ENCODE results near the gene SYT2. TPM values are rescaled to one million over a fixed set of nuclear protein-coding genes. Genes with fewer than 3 reads are reported as not detected.
A peak's percentile ranks its signal among the peaks of the same experiment; 100 is the strongest.
"Not testable (repeated sequence)": the region's sequence is repeated elsewhere in the genome, so short reads cannot be mapped to it uniquely, and the experiment has no call there.

The SYT2 gene
- total and polyA plus RNA-seq, 12 donors = under 0.01 to 0.07 (median 0.02) TPM; not detected in 9

DNA sequence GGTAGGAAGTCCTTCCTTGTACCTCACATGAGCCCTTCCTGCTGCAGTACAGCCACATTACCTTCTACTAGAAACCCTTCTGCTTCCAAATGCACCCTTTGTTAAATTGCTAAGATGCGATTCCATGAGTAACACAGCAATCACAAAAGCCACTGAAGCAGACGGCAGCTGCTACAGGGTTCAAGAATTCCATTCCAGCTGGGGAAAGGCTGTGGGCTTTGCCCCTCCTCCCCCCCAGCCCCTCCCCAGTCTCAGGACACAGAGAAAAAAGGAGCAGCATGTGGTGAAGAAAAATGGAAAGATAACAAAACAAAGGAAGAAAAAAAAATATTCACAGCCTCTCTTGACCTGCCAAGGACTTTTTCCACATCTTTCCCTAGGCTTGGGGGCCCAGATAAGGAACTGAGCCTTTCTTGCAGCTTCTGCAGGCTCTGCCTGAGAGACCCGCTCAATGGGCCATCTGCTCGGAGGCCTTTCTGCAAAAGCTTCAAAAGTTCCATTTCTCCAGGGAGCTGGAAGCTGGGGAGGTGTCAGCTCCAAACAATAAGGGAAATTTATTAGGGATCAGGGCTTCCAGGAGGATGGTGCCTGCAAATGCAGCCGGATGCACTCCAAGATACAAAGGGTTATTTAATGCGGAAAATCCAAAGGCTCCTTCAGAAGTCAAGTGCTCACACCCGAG is 72.1 kb downstream of the SYT2 start:
- intact Hi-C loops (cut with DNase I) = no loop called here
- Histone ChIP-seq H3K27ac (no peak overlapping the region), H3K4me3 (no peak overlapping the region), H3K27me3 (peaks cover 5 to 100% (median 44%) of the 10 kb centered on the region in 7 donors), H3K4me1 (peaks cover 0 to 21% (median 9%) of the 10 kb centered on the region in 9 donors), H3K36me3 (no peaks in the 10 kb centered on the region), H3K9me3 (no peaks in the 10 kb centered on the region)
- WGBS, 2 donors = 65 to 76% methylated on average over 7 of the region's 7 CpGs
- ATAC-seq (no peak), DNase-seq (no peak)
- TF ChIP-seq, protein P1, sequence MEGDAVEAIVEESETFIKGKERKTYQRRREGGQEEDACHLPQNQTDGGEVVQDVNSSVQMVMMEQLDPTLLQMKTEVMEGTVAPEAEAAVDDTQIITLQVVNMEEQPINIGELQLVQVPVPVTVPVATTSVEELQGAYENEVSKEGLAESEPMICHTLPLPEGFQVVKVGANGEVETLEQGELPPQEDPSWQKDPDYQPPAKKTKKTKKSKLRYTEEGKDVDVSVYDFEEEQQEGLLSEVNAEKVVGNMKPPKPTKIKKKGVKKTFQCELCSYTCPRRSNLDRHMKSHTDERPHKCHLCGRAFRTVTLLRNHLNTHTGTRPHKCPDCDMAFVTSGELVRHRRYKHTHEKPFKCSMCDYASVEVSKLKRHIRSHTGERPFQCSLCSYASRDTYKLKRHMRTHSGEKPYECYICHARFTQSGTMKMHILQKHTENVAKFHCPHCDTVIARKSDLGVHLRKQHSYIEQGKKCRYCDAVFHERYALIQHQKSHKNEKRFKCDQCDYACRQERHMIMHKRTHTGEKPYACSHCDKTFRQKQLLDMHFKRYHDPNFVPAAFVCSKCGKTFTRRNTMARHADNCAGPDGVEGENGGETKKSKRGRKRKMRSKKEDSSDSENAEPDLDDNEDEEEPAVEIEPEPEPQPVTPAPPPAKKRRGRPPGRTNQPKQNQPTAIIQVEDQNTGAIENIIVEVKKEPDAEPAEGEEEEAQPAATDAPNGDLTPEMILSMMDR (IDR thresholded peaks at IDR 0.05) = no peak

DNA sequence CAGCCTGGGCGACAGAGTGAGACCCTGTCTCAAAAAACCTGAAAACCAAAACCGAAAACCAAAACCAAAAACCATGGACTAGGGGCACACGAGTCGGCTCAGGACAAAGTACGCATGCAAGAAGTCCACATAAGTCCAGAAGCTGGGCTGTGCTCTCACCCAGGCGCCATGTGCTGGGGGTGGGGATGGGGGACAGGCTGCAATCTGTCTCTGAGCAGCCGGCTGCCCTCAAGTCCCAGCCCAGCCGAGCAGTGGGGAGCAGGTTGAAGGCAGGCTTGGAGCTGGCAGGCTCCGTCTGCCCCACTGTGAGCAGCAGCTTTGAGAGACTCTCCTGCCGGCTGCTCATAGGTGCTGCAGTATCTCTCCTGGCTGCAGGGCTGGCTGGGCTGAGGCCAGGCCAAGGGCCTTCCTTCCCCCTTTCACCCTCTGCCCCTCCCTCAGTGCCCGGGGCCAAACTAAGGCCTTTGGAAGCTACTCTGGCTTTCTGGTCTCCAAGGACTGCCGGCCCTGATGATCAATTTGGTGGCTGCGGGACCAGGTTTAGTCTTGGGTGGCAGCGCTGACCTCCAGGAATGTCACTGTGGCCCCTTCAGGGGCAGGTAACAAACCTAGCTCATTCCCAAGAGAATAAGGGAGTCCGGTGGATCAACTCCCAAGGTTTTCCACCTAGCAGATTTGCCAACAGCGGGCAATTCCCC is 72.8 kb downstream of the SYT2 start:
- H3K4me3 ChIP-seq; intact Hi-C loops (cut with DNase I); DNase-seq; H3K36me3 ChIP-seq; H3K27ac ChIP-seq; H3K9me3 ChIP-seq: not testable (repeated sequence)
- ATAC-seq = peak in 4 of 8 donors; percentile 24 to 49 (median 30)
- Histone ChIP-seq H3K4me1 (peaks cover 0 to 14% (median 2%) of the 10 kb centered on the region in 9 donors), H3K27me3 (peaks cover 2 to 100% (median 37%) of the 10 kb centered on the region in 7 donors)
- 76 to 79% methylated on average over 16 of the region's 16 CpGs for WGBS, 2 donors

DNA sequence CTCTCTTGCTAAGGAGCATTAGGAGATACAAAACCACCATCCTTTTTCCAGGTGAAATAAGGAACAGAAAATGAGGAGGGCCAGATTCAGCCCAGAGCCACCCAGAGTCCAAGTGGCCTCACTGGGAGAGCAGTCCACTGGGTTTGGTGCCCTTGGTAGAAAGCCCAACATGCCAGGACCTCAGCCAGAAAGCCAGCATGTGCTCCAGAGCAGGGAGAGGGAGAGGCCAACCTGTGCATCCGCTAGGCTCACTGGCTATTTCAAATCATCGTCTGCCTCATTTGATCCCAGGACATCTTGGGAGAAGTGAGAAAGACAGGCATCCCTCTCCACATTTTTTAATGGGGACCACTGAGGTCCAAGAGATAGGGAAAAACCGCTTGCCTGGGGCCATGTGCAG is 74.1 kb downstream of the SYT2 start:
- H3K27ac ChIP-seq; H3K36me3 ChIP-seq; H3K9me3 ChIP-seq; DNase-seq; H3K4me3 ChIP-seq; ATAC-seq; intact Hi-C loops (cut with DNase I): not testable (repeated sequence)
- peaks cover 0 to 100% (median 39%) of the 10 kb centered on the region in 7 donors for H3K27me3 ChIP-seq
- WGBS, 2 donors = 49 to 60% methylated on average over 3 of the region's 3 CpGs
- H3K4me1 ChIP-seq = peaks cover 0 to 12% (median 0%) of the 10 kb centered on the region in 9 donors

DNA sequence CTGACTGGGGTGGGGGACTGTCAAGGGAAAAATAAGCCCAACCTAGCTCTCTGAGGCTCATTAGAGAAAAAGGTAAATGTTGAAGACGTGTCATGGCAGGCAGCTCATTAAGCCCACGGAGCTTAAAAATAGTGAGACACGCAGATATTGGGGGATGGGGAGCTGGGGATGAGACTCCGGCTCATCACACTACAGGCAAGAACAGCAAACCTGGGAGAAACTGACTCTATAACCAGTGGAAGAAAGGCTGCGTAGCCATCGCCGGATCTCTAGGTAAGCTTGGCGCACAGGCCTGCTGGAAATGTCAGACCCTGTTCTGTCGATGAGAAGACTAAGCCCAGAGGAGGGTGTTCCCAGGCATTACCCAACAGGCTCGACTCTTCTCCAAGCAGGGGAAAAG is 78.0 kb downstream of the SYT2 start:
- WGBS, 2 donors = 89% methylated on average over 10 of the region's 10 CpGs

More for the DNA sequence above, 78.0 kb downstream of the SYT2 start:
- DNase-seq = no peak
- peaks cover 0 to 15% (median 2%) of the 10 kb centered on the region in 9 donors for H3K4me1 ChIP-seq
- H3K4me3 ChIP-seq = no peak overlapping the region
- TF ChIP-seq, protein P1 (IDR thresholded peaks at IDR 0.05) = no peak
- no peak for ATAC-seq
- H3K36me3 ChIP-seq = no peaks in the 10 kb centered on the region
- no peaks in the 10 kb centered on the region for H3K9me3 ChIP-seq
- H3K27me3 ChIP-seq = peaks cover 0 to 87% (median 30%) of the 10 kb centered on the region in 7 donors
- no peak overlapping the region for H3K27ac ChIP-seq
- intact Hi-C loops (cut with DNase I) = no loop called here
